Ishikawa (cell line): ENCODE results near the gene UBN2.

Experiments used
- CREB1 ChIP-seq: IDR thresholded peaks from 2 replicates; pipeline ENCODE4 v1.6.1; 2012; ENCODE audit warnings: low read depth
- EP300 ChIP-seq: IDR thresholded peaks from 2 replicates; pipeline ENCODE4 v1.6.1; 2012; ENCODE audit warnings: borderline replicate concordance
- NFIC ChIP-seq: IDR thresholded peaks from 2 replicates; pipeline ENCODE4 v1.6.1; 2012

GRCh38 chr7:139241258-139241657 lies 10.2 kb downstream of the UBN2 start:
- TF ChIP-seq EP300 = no peak
- no peak for TF ChIP-seq NFIC
- TF ChIP-seq CREB1 = no peak
